Left renal cortex interstitium (tissue), 4 donors: ENCODE measurements around the gene UBE2G2. TPM values are rescaled to one million over a fixed set of nuclear protein-coding genes. Genes with fewer than 3 reads are reported as not detected.

Experiments
- DNase-seq, 4 donors: peaks; one replicate each; pipeline ENCODE4 v3.0.0-alpha.2; 2013; ENCODE audit warnings: low read depth in 4 of 4, low spot score in 2 of 4, missing footprints in 1 of 4
- polyA plus RNA-seq, 4 donors: library from polyadenylated mRNA; unstranded; fragments of 120-200 nt; gene quantifications; one replicate each; pipeline ENCODE4 v1.2.1, GENCODE V29; 2013; ENCODE audit not compliant: insufficient read length in 4 of 4

Gene UBE2G2
- polyA plus RNA-seq: 100 to 1,000 TPM in 2 of 4 donors, 10 to 100 TPM in 2; 66.0 to 141 (median 107) TPM

GRCh38 chr21:44801468-44802395 is at the start of gene UBE2G2:
TSS of gene UBE2G2 (minus strand) at chr21:44801820. CDS start at chr21:44801748, 72 bp downstream.
- DNase-seq: peak in 2 of 4 donors; percentile 63 to 65

- no peak for DNase-seq
Measured at GRCh38 chr21:44850905-44851657, 49.5 kb upstream of the UBE2G2 start.

GRCh38 chr21:44850208-44850800 is 48.7 kb upstream of the UBE2G2 start:
- no peak for DNase-seq

- DNase-seq: no peak
Measured at GRCh38 chr21:44849616-44850130, 48.1 kb upstream of the UBE2G2 start.

GRCh38 chr21:44848821-44849521 is 47.4 kb upstream of the UBE2G2 start:
- DNase-seq: no peak

- DNase-seq: no peak
Measured at GRCh38 chr21:44847261-44848056, 45.8 kb upstream of the UBE2G2 start.

GRCh38 chr21:44846485-44847260 is 45.1 kb upstream of the UBE2G2 start:
- no peak for DNase-seq

GRCh38 chr21:44846224-44846484 is 44.5 kb upstream of the UBE2G2 start:
- DNase-seq: no peak

GRCh38 chr21:44845418-44846223 is 44.0 kb upstream of the UBE2G2 start:
- DNase-seq: peak in 1 of 4 donors; percentile 36

- DNase-seq: no peak
Measured at GRCh38 chr21:44844256-44844655, 42.6 kb upstream of the UBE2G2 start.

GRCh38 chr21:44842721-44843445 is 41.3 kb upstream of the UBE2G2 start:
- DNase-seq: no peak

- DNase-seq: no peak
Measured at GRCh38 chr21:44842087-44842486, 40.5 kb upstream of the UBE2G2 start.

GRCh38 chr21:44840771-44841170 is 39.2 kb upstream of the UBE2G2 start:
- DNase-seq: no peak

- DNase-seq: no peak
Measured at GRCh38 chr21:44838951-44839350, 37.3 kb upstream of the UBE2G2 start.

GRCh38 chr21:44838039-44838895 is 36.6 kb upstream of the UBE2G2 start:
- DNase-seq: no peak

GRCh38 chr21:44837537-44837936 is 35.9 kb upstream of the UBE2G2 start:
- no peak for DNase-seq
